HG03457 (cell line): Measurements from ENCODE around the gene ESRRA.

ENCODE experiments used
- ATAC-seq: cut with Tn5 transposase; IDR thresholded peaks from one replicate; pipeline ENCODE4 v1.9.1; 2021; ENCODE audit warnings: moderate number of reproducible peaks; ENCODE audit not compliant: unreplicated experiment

Gene ESRRA

GRCh38 chr11:64361659-64362058, 56.3 kb downstream of the ESRRA start:
- no peak for ATAC-seq

- no peak for ATAC-seq
Measured at GRCh38 chr11:64362339-64362738, 57.0 kb downstream of the ESRRA start.

GRCh38 chr11:64364435-64364834, 59.1 kb downstream of the ESRRA start:
- no peak for ATAC-seq

- no peak for ATAC-seq
Measured at GRCh38 chr11:64364911-64365310, 59.6 kb downstream of the ESRRA start.
